Skeletal muscle tissue (tissue), 4 donors: ENCODE results near the gene CD81. TPM values are rescaled to one million over a fixed set of nuclear protein-coding genes. Genes with fewer than 3 reads are reported as not detected.
"Not testable (repeated sequence)": the region's sequence is repeated elsewhere in the genome, so short reads cannot be mapped to it uniquely, and the experiment has no call there.

Source experiments
- H3K27ac ChIP-seq: one replicate; pipeline ENCODE4 v1.7.0; 2013; ENCODE audit warnings: mild to moderate bottlenecking, low read depth, low read length, inconsistent platforms
- H3K27me3 ChIP-seq, 3 donors: one replicate each; pipeline ENCODE4 v1.7.0; 2013; ENCODE audit warnings: low read length in 3 of 3; ENCODE audit not compliant: control insufficient read depth in 3 of 3, insufficient read depth in 3 of 3
- H3K36me3 ChIP-seq, 3 donors: one replicate each; pipeline ENCODE4 v1.7.0; 2013; ENCODE audit warnings: low read length in 3 of 3; ENCODE audit not compliant: control insufficient read depth in 3 of 3, insufficient read depth in 3 of 3
- H3K4me1 ChIP-seq, 3 donors: one replicate each; pipeline ENCODE4 v1.7.0; 2013; ENCODE audit warnings: low read length in 3 of 3, mild to moderate bottlenecking in 3 of 3; ENCODE audit not compliant: control insufficient read depth in 3 of 3, insufficient read depth in 3 of 3
- H3K4me3 ChIP-seq, 3 donors: one replicate each; pipeline ENCODE4 v1.7.0; 2013; ENCODE audit warnings: low read length in 3 of 3
- H3K9ac ChIP-seq, 3 donors: one replicate each; pipeline ENCODE4 v1.7.0; 2013; ENCODE audit warnings: low read length in 3 of 3, mild to moderate bottlenecking in 3 of 3, moderate library complexity in 2 of 3, low read depth in 1 of 3
- H3K9me3 ChIP-seq, 3 donors: one replicate each; pipeline ENCODE4 v1.7.0; 2013; ENCODE audit warnings: low read length in 3 of 3; ENCODE audit not compliant: control insufficient read depth in 3 of 3
- total RNA-seq: library from RNA; depleted of rRNA; stranded (reverse); fragments of >200 nt; gene quantifications from one replicate; pipeline ENCODE4 v1.2.3, GENCODE V29; 2014
- donor health status: Osteomylitis.

The CD81 gene
- total RNA-seq, 1 donor from 2014 or later = 221 TPM

- no peaks in the 10 kb centered on the region for H3K27me3 ChIP-seq
- no peak overlapping the region for H3K27ac ChIP-seq
- H3K36me3 ChIP-seq = no peaks in the 10 kb centered on the region
- H3K9me3 ChIP-seq = peaks cover 0 to 2% (median 0%) of the 10 kb centered on the region in 3 donors
- H3K9ac ChIP-seq = no peak overlapping the region
- H3K4me1 ChIP-seq = no peaks in the 10 kb centered on the region
- H3K4me3 ChIP-seq = no peak overlapping the region
Measured at GRCh38 chr11:2352420-2352819, 24.7 kb upstream of the CD81 start.

GRCh38 chr11:2355000-2355644 is 22.0 kb upstream of the CD81 start:
- no peaks in the 10 kb centered on the region for H3K4me1 ChIP-seq
- H3K36me3 ChIP-seq = no peaks in the 10 kb centered on the region
- no peak overlapping the region for H3K4me3 ChIP-seq
- H3K27ac ChIP-seq = no peak overlapping the region
- H3K27me3 ChIP-seq = no peaks in the 10 kb centered on the region
- no peaks in the 10 kb centered on the region for H3K9me3 ChIP-seq
- no peak overlapping the region for H3K9ac ChIP-seq

- Histone ChIP-seq H3K27me3 (no peaks in the 10 kb centered on the region), H3K9ac (no peak overlapping the region), H3K9me3 (no peaks in the 10 kb centered on the region), H3K4me1 (no peaks in the 10 kb centered on the region), H3K27ac (no peak overlapping the region), H3K36me3 (no peaks in the 10 kb centered on the region), H3K4me3 (no peak overlapping the region)
Measured at GRCh38 chr11:2357246-2357645, 19.9 kb upstream of the CD81 start.

GRCh38 chr11:2357651-2358050 is 19.5 kb upstream of the CD81 start:
- H3K27ac ChIP-seq, H3K9ac ChIP-seq, H3K4me1 ChIP-seq, H3K36me3 ChIP-seq, H3K9me3 ChIP-seq, H3K27me3 ChIP-seq, H3K4me3 ChIP-seq: not testable (repeated sequence)

GRCh38 chr11:2358754-2359442 is 18.2 kb upstream of the CD81 start:
- Histone ChIP-seq H3K27ac (no peak overlapping the region), H3K27me3 (no peaks in the 10 kb centered on the region), H3K9me3 (no peaks in the 10 kb centered on the region), H3K4me3 (no peak overlapping the region), H3K4me1 (no peaks in the 10 kb centered on the region), H3K9ac (no peak overlapping the region), H3K36me3 (no peaks in the 10 kb centered on the region)

GRCh38 chr11:2359557-2359956 is 17.6 kb upstream of the CD81 start:
- no peaks in the 10 kb centered on the region for H3K36me3 ChIP-seq
- no peaks in the 10 kb centered on the region for H3K27me3 ChIP-seq
- H3K9me3 ChIP-seq = no peaks in the 10 kb centered on the region
- H3K9ac ChIP-seq = no peak overlapping the region
- H3K27ac ChIP-seq = no peak overlapping the region
- H3K4me1 ChIP-seq = no peaks in the 10 kb centered on the region
- no peak overlapping the region for H3K4me3 ChIP-seq

- Histone ChIP-seq H3K27me3 (no peaks in the 10 kb centered on the region), H3K9ac (no peak overlapping the region), H3K27ac (no peak overlapping the region), H3K4me1 (no peaks in the 10 kb centered on the region), H3K36me3 (no peaks in the 10 kb centered on the region), H3K4me3 (no peak overlapping the region), H3K9me3 (no peaks in the 10 kb centered on the region)
Measured at GRCh38 chr11:2360081-2360642, 16.9 kb upstream of the CD81 start.

GRCh38 chr11:2361565-2361964 is 15.5 kb upstream of the CD81 start:
- Histone ChIP-seq H3K9me3 (no peaks in the 10 kb centered on the region), H3K4me3 (no peak overlapping the region), H3K4me1 (peaks cover 0 to 5% (median 2%) of the 10 kb centered on the region in 3 donors), H3K27me3 (peaks cover 0 to 4% (median 0%) of the 10 kb centered on the region in 3 donors), H3K27ac (no peak overlapping the region), H3K36me3 (no peaks in the 10 kb centered on the region), H3K9ac (no peak overlapping the region)

GRCh38 chr11:2362414-2362813 is 14.7 kb upstream of the CD81 start:
- Histone ChIP-seq H3K9me3 (no peaks in the 10 kb centered on the region), H3K27me3 (peaks cover 0 to 4% (median 0%) of the 10 kb centered on the region in 3 donors), H3K4me1 (peaks cover 0 to 5% (median 2%) of the 10 kb centered on the region in 3 donors)

GRCh38 chr11:2363130-2363529 is 14.0 kb upstream of the CD81 start:
- no peak overlapping the region for H3K4me3 ChIP-seq
- H3K36me3 ChIP-seq = no peaks in the 10 kb centered on the region
- H3K27me3 ChIP-seq = peaks cover 0 to 4% (median 0%) of the 10 kb centered on the region in 3 donors
- no peak overlapping the region for H3K9ac ChIP-seq
- H3K4me1 ChIP-seq = peaks cover 0 to 5% (median 2%) of the 10 kb centered on the region in 3 donors
- no peaks in the 10 kb centered on the region for H3K9me3 ChIP-seq
- H3K27ac ChIP-seq = no peak overlapping the region

More at GRCh38 chr11:2362414-2362813, 14.7 kb upstream of the CD81 start:
- Histone ChIP-seq H3K36me3 (no peaks in the 10 kb centered on the region), H3K9ac (no peak overlapping the region), H3K27ac (no peak overlapping the region), H3K4me3 (no peak overlapping the region)
